ENCODE data around the gene GLI3. TPM values are rescaled to one million over a fixed set of nuclear protein-coding genes. Genes with fewer than 3 reads are reported as not detected.

GLI3 gene
- total RNA-seq, 1 experiment from 2014 or later: not detected

DNA sequence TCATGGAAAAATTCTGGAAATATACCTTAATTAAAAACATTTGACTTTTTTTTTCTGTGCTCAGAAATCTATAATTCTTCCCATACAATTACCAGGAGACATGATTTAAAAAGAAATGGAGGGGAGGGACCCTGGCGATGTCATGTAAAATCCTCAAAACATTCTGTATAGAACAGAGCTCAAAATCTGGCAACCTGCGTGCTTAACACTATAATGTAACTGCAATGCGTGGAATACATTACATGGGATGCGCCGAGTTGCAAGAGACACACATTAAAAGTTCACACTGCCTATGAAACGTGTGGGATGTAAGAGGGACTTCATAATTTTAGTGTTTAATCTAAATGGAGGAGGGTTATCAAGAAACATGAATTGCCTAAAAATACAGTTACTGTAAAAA is 215.0 kb downstream of the GLI3 start:
- no peaks in the 10 kb centered on the region for H3K36me3 ChIP-seq (ENCODE audit: low read depth)
- H3K4me2 ChIP-seq: no peak overlapping the region
- H3K27ac ChIP-seq: no peak overlapping the region
- H3K4me1 ChIP-seq (replicated peaks; ENCODE audit: insufficient read depth): no peaks in the 10 kb centered on the region
- ChIA-PET POLR2A (ENCODE audit: unreplicated experiment) (no interaction called here), CTCF (no interaction called here)
- H2AFZ ChIP-seq: no peak overlapping the region
- no peaks in the 10 kb centered on the region for H3K9me2 ChIP-seq (ENCODE audit: insufficient read depth)
- no peaks in the 10 kb centered on the region for H3K9me3 ChIP-seq (ENCODE audit: insufficient read depth, low read depth)
- H3F3A ChIP-seq (ENCODE audit: insufficient read depth, low read depth): no peaks in the 10 kb centered on the region
- TF ChIP-seq, protein P1, sequence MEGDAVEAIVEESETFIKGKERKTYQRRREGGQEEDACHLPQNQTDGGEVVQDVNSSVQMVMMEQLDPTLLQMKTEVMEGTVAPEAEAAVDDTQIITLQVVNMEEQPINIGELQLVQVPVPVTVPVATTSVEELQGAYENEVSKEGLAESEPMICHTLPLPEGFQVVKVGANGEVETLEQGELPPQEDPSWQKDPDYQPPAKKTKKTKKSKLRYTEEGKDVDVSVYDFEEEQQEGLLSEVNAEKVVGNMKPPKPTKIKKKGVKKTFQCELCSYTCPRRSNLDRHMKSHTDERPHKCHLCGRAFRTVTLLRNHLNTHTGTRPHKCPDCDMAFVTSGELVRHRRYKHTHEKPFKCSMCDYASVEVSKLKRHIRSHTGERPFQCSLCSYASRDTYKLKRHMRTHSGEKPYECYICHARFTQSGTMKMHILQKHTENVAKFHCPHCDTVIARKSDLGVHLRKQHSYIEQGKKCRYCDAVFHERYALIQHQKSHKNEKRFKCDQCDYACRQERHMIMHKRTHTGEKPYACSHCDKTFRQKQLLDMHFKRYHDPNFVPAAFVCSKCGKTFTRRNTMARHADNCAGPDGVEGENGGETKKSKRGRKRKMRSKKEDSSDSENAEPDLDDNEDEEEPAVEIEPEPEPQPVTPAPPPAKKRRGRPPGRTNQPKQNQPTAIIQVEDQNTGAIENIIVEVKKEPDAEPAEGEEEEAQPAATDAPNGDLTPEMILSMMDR (conservative IDR thresholded peaks at IDR 0.05): no peak
- no peak for TF ChIP-seq EZH2 (IDR thresholded peaks at IDR 0.05; ENCODE audit: low read depth)
- H3K4me3 ChIP-seq: no peak overlapping the region
- H3K79me2 ChIP-seq (ENCODE audit: low read depth): no peaks in the 10 kb centered on the region
- no peak for DNase-seq
- intact Hi-C loops (cut with micrococcal nuclease; ENCODE audit: unreplicated experiment): no loop called here
- peaks cover 93% of the 10 kb centered on the region for H3K27me3 ChIP-seq (ENCODE audit: insufficient read depth, low read depth)
- BruUV-seq (replicated peaks): no TSS peak
- H4K20me1 ChIP-seq (ENCODE audit: insufficient read depth): no peaks in the 10 kb centered on the region

DNA sequence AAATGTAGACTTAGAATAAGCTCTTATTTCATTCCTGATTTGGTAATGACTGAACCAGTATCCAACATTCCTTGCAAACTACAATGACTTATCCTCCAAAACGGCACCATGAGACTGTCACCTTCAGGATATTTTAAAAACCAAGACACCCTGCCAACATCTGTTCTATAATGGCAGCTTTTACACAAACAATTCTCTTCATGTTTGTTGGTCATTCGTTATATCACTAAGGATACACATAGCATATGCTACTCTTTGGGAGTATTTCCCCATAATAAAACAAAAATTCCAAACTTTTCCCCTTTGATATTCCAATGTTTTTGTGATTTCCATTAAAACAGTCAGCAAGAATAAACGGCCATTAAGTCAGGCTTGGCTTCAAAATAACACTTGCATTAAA is 215.4 kb downstream of the GLI3 start:
- DNase-seq: no peak
- H3K4me2 ChIP-seq: no peak overlapping the region
- no peak overlapping the region for H3K27ac ChIP-seq
- no peaks in the 10 kb centered on the region for H3K9me2 ChIP-seq (ENCODE audit: insufficient read depth)
- no peaks in the 10 kb centered on the region for H3K9me3 ChIP-seq (ENCODE audit: insufficient read depth, low read depth)
- ChIA-PET POLR2A (ENCODE audit: unreplicated experiment) (no interaction called here), CTCF (no interaction called here)
- intact Hi-C loops (cut with micrococcal nuclease; ENCODE audit: unreplicated experiment): no loop called here
- no peaks in the 10 kb centered on the region for H3K79me2 ChIP-seq (ENCODE audit: low read depth)
- no TSS peak for BruUV-seq (replicated peaks)
- H2AFZ ChIP-seq: no peak overlapping the region
- TF ChIP-seq EZH2 (IDR thresholded peaks at IDR 0.05; ENCODE audit: low read depth): no peak
- TF ChIP-seq, protein P1 (conservative IDR thresholded peaks at IDR 0.05): no peak
- peaks cover 89% of the 10 kb centered on the region for H3K27me3 ChIP-seq (ENCODE audit: insufficient read depth, low read depth)
- H3K36me3 ChIP-seq (ENCODE audit: low read depth): no peaks in the 10 kb centered on the region
- no peaks in the 10 kb centered on the region for H3F3A ChIP-seq (ENCODE audit: insufficient read depth, low read depth)
- H4K20me1 ChIP-seq (ENCODE audit: insufficient read depth): no peaks in the 10 kb centered on the region
- H3K4me3 ChIP-seq: no peak overlapping the region
- H3K4me1 ChIP-seq (replicated peaks; ENCODE audit: insufficient read depth): no peaks in the 10 kb centered on the region

DNA sequence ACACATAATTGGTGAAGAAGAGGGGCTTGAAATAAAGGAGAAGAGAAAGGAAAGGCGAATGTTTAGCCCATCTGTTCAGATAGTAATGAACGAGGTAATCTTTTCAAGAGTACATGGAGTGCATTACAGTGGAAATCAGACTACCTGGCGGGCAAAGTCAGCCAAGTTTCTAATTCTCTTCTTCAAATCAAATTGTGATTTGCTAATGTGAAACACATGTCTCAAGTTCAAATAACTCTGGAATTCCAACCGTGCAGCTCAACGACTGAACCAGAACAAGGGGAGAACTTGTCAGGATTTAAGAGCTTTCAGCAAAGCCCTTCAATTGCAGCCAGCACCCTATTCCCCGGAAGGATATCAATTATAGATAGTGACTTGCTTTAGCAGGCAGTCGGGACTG is 216.9 kb downstream of the GLI3 start:
- intact Hi-C loops (cut with micrococcal nuclease; ENCODE audit: unreplicated experiment): no loop called here
- 0 out of 2 replicates have a peak, but pooled peaks cover under 1% of the 10 kb centered on the region for H3K9me3 ChIP-seq (ENCODE audit: insufficient read depth, low read depth)
- no peak for TF ChIP-seq EZH2 (IDR thresholded peaks at IDR 0.05; ENCODE audit: low read depth)
- TF ChIP-seq, protein P1 (conservative IDR thresholded peaks at IDR 0.05): no peak

More for the DNA sequence above, 216.9 kb downstream of the GLI3 start:
- Histone ChIP-seq H3K27me3 (ENCODE audit: insufficient read depth, low read depth) (peaks cover 73% of the 10 kb centered on the region), H3K4me3 (no peak overlapping the region), H3F3A (ENCODE audit: insufficient read depth, low read depth) (no peaks in the 10 kb centered on the region), H3K4me1 (replicated peaks; ENCODE audit: insufficient read depth) (no peaks in the 10 kb centered on the region), H3K4me2 (no peak overlapping the region), H2AFZ (no peak overlapping the region), H3K79me2 (ENCODE audit: low read depth) (no peaks in the 10 kb centered on the region), H3K9me2 (ENCODE audit: insufficient read depth) (no peaks in the 10 kb centered on the region), H4K20me1 (ENCODE audit: insufficient read depth) (no peaks in the 10 kb centered on the region), H3K36me3 (ENCODE audit: low read depth) (no peaks in the 10 kb centered on the region), H3K27ac (no peak overlapping the region)
- CTCF ChIA-PET: no interaction called here
- POLR2A ChIA-PET (ENCODE audit: unreplicated experiment): no interaction called here
- BruUV-seq (replicated peaks): no TSS peak
- DNase-seq: no peak
